NCI-H2196 (cell line): ENCODE data around the gene VAMP5.

ENCODE experiments used
- DNase-seq: peaks from one replicate; lab custom pipeline; 2025; ENCODE audit not compliant: unreplicated experiment; lab: John Stamatoyannopoulos, UW

The VAMP5 gene

GRCh38 chr2:85628658-85629057, 44.4 kb downstream of the VAMP5 start:
- DNase-seq = no peak

- no peak for DNase-seq
These were observed 47.1 kb downstream of the VAMP5 start for GRCh38 chr2:85631316-85631715.

- no peak for DNase-seq
These were observed 50.8 kb downstream of the VAMP5 start for GRCh38 chr2:85635011-85635410.

DNA sequence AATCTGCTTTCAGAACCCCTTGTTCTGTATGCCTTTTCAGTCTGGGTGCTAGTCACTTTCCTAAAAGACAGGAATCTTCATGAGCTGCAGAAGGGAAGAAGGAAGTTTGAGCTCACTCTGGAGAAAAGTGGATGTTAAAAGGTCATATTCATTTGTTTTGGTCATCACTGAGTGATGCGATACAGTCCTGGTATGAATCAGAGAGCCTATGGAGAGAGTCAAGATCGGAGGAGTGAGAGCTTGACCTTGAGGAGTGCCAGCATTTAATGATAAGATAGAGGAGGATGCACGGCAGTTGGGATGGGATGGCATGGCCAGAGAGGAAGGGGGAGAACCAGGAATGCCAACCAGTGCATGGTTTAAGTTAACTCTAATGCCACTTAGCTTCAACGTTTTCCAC, 51.4 kb downstream of the VAMP5 start:
- no peak for DNase-seq

GRCh38 chr2:85642725-85643124, 58.5 kb downstream of the VAMP5 start:
- no peak for DNase-seq
